Hepatocyte (in vitro differentiated cells): Measurements from ENCODE around the gene PDE4D. TPM values are rescaled to one million over a fixed set of nuclear protein-coding genes. Genes with fewer than 3 reads are reported as not detected.

ENCODE experiments used
- DNase-seq: peaks from one replicate; pipeline ENCODE4 v3.0.0-alpha.2; 2016; ENCODE audit warnings: low spot score
- H2AFZ ChIP-seq: fragments of 200-600 bp; sonication (generic); 2 replicates; pipeline ENCODE4 v1.6.0; 2016; ENCODE audit warnings: antibody characterized with exemption, mild to moderate bottlenecking
- H3K27ac ChIP-seq: fragments of 200-600 bp; sonication (generic); 2 replicates; pipeline ENCODE4 v1.5.1; 2016; ENCODE audit warnings: mild to moderate bottlenecking
- H3K27me3 ChIP-seq: fragments of 200-600 bp; sonication (generic); 2 replicates; pipeline ENCODE4 v1.6.1; 2016
- H3K36me3 ChIP-seq: fragments of 200-600 bp; sonication (generic); replicated peaks from 2 replicates; pipeline ENCODE4 v1.5.1; 2016; ENCODE audit warnings: low read depth; ENCODE audit not compliant: insufficient read depth
- H3K4me1 ChIP-seq: fragments of 200-600 bp; sonication (generic); 2 replicates; pipeline ENCODE4 v1.5.1; 2016; ENCODE audit warnings: mild to moderate bottlenecking, moderate library complexity; ENCODE audit not compliant: insufficient read depth
- H3K4me2 ChIP-seq: fragments of 200-600 bp; sonication (generic); 2 replicates; pipeline ENCODE4 v1.6.0; 2016
- H3K4me3 ChIP-seq: fragments of 200-600 bp; sonication (generic); 2 replicates; pipeline ENCODE4 v1.5.1; 2016; ENCODE audit warnings: mild to moderate bottlenecking
- H3K79me2 ChIP-seq: fragments of 200-600 bp; sonication (generic); 2 replicates; pipeline ENCODE4 v1.6.0; 2017; ENCODE audit warnings: mild to moderate bottlenecking
- H3K9me2 ChIP-seq: fragments of 200-600 bp; sonication (generic); replicated peaks from 2 replicates; pipeline ENCODE4 v1.6.0; 2017; ENCODE audit warnings: mild to moderate bottlenecking; ENCODE audit not compliant: insufficient read depth
- H3K9me3 ChIP-seq: fragments of 200-600 bp; sonication (generic); 2 replicates; pipeline ENCODE4 v1.5.1; 2016; ENCODE audit warnings: low read depth, mild to moderate bottlenecking
- H4K20me1 ChIP-seq: fragments of 200-600 bp; sonication (generic); 2 replicates; pipeline ENCODE4 v1.6.0; 2016; ENCODE audit warnings: mild to moderate bottlenecking; ENCODE audit not compliant: insufficient read depth, poor library complexity, severe bottlenecking
- CTCF ChIP-seq: fragments of 200-600 bp; sonication (generic); IDR thresholded peaks from 2 replicates; pipeline ENCODE4 v1.5.1; 2016; ENCODE audit warnings: antibody characterized with exemption, mild to moderate bottlenecking; ENCODE audit not compliant: poor library complexity
- EZH2 ChIP-seq: fragments of 200-600 bp; sonication (generic); IDR thresholded peaks from 2 replicates; pipeline ENCODE4 v1.6.1; 2016; ENCODE audit warnings: antibody characterized with exemption, mild to moderate bottlenecking, borderline replicate concordance
- EZH2phosphoT487 ChIP-seq: fragments of 200-600 bp; sonication (generic); IDR thresholded peaks from one replicate; pipeline ENCODE4 v1.6.1; 2018; ENCODE audit warnings: antibody characterized with exemption, mild to moderate bottlenecking, low read depth, moderate library complexity; ENCODE audit not compliant: unreplicated experiment, severe bottlenecking
- WGBS: methylation state at CpG from one replicate; pipeline ENCODE4 v1.1.6; 2016; ENCODE audit warnings: low lambda C conversion rate; ENCODE audit errors: missing lambda C conversion rate; 5-methylcytosine and 5-hydroxymethylcytosine counted together
- polyA plus RNA-seq: library from polyadenylated mRNA; unstranded; fragments of >200 nt; fragmentation: Nextera tagmentation; extraction: Ambion mirVana; gene quantifications from 2 replicates; pipeline ENCODE4 v1.2.1, GENCODE V29; 2016
- total RNA-seq: library from RNA; depleted of rRNA; stranded (reverse); fragments of >200 nt; gene quantifications from 2 replicates; pipeline ENCODE4 v1.2.3, GENCODE V29; 2014

PDE4D gene
- total and polyA plus RNA-seq, 2 experiments from 2014 or later = 14.5 to 45.2 TPM

DNA sequence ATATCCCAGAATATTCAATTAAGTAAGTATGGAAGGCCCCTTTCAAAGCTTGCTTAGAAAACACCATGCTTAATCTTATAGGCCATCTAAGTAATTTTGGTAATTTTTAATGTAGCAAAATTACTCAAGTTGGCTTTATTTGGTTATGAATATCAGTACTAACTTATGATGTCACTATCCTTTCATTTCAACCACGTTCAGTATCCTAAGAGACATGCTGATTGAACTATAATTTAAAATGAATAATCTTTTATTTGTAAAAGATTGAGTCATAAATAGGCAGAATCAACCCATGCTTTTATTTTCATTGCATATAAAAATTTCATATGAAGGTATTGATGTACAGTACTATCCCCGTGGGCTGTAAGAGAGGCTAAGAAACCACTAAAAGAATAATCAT is 923.7 kb downstream of the PDE4D start:
- Histone ChIP-seq H3K36me3 (no peaks in the 10 kb centered on the region), H3K4me3 (no peak overlapping the region), H3K27me3 (no peaks in the 10 kb centered on the region), H3K9me2 (no peaks in the 10 kb centered on the region), H3K79me2 (no peaks in the 10 kb centered on the region), H3K27ac (no peak overlapping the region), H3K4me1 (no peaks in the 10 kb centered on the region), H4K20me1 (no peaks in the 10 kb centered on the region), H3K4me2 (no peak overlapping the region), H2AFZ (no peak overlapping the region), H3K9me3 (no peaks in the 10 kb centered on the region)
- TF ChIP-seq EZH2phosphoT487 (no peak), EZH2 (no peak), CTCF (no peak)
- no peak for DNase-seq
- 84% methylated on average over 2 of the region's 2 CpGs for WGBS

GRCh38 chr5:58969253-58969652 is 924.3 kb downstream of the PDE4D start:
- 88% methylated on average over 3 of the region's 3 CpGs for WGBS
- H2AFZ ChIP-seq = no peak overlapping the region

DNA sequence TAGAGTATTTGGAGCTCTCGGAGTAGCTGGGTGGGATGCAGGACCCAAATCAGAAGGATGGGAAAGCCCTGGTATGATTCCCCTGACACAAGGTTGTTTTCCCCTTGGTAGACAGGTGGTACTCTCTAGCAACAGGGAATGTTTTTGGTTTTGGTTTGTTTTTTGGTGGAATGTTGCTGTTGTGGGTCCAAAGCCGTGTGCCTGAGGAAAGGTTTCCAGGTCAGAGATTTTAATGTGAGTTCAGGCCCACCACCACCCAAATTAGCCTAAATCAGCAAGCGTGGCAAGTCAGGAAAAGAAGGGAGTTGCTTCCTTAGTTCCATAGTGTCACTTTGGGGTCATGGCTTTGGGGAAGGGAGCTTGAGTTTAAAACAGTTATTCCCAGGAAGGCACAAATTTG is 925.2 kb downstream of the PDE4D start:
- WGBS = 94% methylated on average over 3 of the region's 3 CpGs
- TF ChIP-seq EZH2 (no peak), EZH2phosphoT487 (no peak)
- Histone ChIP-seq H3K9me2 (no peaks in the 10 kb centered on the region), H3K4me3 (no peak overlapping the region), H3K79me2 (no peaks in the 10 kb centered on the region), H3K9me3 (no peaks in the 10 kb centered on the region), H3K36me3 (no peaks in the 10 kb centered on the region), H3K27me3 (no peaks in the 10 kb centered on the region), H3K4me2 (no peak overlapping the region), H3K4me1 (no peaks in the 10 kb centered on the region), H4K20me1 (no peaks in the 10 kb centered on the region), H3K27ac (no peak overlapping the region), H2AFZ (no peak overlapping the region)
- DNase-seq = no peak

More at GRCh38 chr5:58969253-58969652, 924.3 kb downstream of the PDE4D start:
- Histone ChIP-seq H3K4me3 (no peak overlapping the region), H4K20me1 (no peaks in the 10 kb centered on the region), H3K4me1 (no peaks in the 10 kb centered on the region), H3K79me2 (no peaks in the 10 kb centered on the region), H3K4me2 (no peak overlapping the region), H3K9me3 (no peaks in the 10 kb centered on the region), H3K36me3 (no peaks in the 10 kb centered on the region), H3K9me2 (no peaks in the 10 kb centered on the region), H3K27ac (no peak overlapping the region), H3K27me3 (no peaks in the 10 kb centered on the region)
- DNase-seq = no peak
- no peak for TF ChIP-seq CTCF
- no peak for TF ChIP-seq EZH2phosphoT487
- TF ChIP-seq EZH2 = no peak

DNA sequence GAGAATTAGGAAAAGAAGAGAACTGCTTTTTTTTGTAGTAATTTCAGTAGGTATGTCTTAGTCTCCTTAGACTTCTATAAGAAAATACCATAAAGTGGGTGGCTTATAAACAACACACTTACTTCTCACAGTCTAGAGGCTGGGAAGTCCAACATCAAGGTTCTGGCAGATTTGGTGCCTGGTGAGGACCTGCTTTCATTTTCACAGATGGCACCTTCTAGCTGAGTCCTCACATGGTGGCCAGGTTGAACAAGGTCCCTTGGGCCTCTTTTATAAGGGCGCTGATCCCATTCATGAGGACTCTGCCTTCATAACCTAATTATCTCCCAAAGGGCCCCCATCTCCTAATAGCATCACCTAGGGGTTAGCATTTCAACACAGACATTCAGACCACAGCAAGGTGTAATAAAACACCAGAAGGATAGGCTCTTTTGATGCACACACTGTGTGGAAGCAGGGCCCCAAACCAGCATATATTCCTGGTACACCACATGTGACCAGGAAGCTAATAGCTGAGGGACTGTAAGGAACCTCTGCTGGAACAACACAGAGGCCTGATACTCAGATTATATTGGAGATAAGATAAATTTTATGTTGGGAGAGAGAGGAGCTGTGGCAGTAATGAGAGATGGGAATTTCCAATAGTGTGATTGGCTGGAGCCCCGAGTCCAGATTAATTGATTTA is 925.8 kb downstream of the PDE4D start:
- Histone ChIP-seq H3K79me2 (no peaks in the 10 kb centered on the region), H3K9me2 (no peaks in the 10 kb centered on the region), H3K27me3 (no peaks in the 10 kb centered on the region), H3K27ac (no peak overlapping the region), H4K20me1 (no peaks in the 10 kb centered on the region), H3K4me3 (no peak overlapping the region), H2AFZ (no peak overlapping the region), H3K9me3 (no peaks in the 10 kb centered on the region), H3K4me2 (no peak overlapping the region), H3K4me1 (no peaks in the 10 kb centered on the region), H3K36me3 (no peaks in the 10 kb centered on the region)
- no peak for TF ChIP-seq EZH2phosphoT487
- TF ChIP-seq CTCF = no peak
- TF ChIP-seq EZH2 = no peak
- no peak for DNase-seq
- WGBS = 100% methylated on average over 2 of the region's 2 CpGs
